SW 1271 (cell line): ENCODE measurements around the gene FAM20C.
A peak's percentile ranks its signal among the peaks of the same experiment; 100 is the strongest.
"Not testable (repeated sequence)": the region's sequence is repeated elsewhere in the genome, so short reads cannot be mapped to it uniquely, and the experiment has no call there.

ENCODE experiments used
- DNase-seq, 2 experiments: peaks; one replicate each; lab custom pipeline; 2025; lab: John Stamatoyannopoulos, UW

The FAM20C gene

GRCh38 chr7:174716-175115, 17.7 kb upstream of the FAM20C start:
- DNase-seq, result no peak

GRCh38 chr7:175955-176354, 16.4 kb upstream of the FAM20C start:
- DNase-seq, result no peak

GRCh38 chr7:176381-176780, 16.0 kb upstream of the FAM20C start:
- DNase-seq, result no peak

- no peak for DNase-seq
Measured at GRCh38 chr7:176786-177459, 15.4 kb upstream of the FAM20C start.

- no peak for DNase-seq
Measured at GRCh38 chr7:178444-178843, 13.9 kb upstream of the FAM20C start.

- DNase-seq, result no peak
Measured at GRCh38 chr7:179209-179681, 13.1 kb upstream of the FAM20C start.

- DNase-seq, result no peak
Measured at GRCh38 chr7:179948-180694, 12.2 kb upstream of the FAM20C start.

- no peak for DNase-seq
Measured at GRCh38 chr7:181738-182137, 10.6 kb upstream of the FAM20C start.

GRCh38 chr7:182502-182901, 9.9 kb upstream of the FAM20C start:
- DNase-seq, result not testable (repeated sequence)

- no peak for DNase-seq
Measured at GRCh38 chr7:183496-184292, 8.7 kb upstream of the FAM20C start.

- no peak for DNase-seq
Measured at GRCh38 chr7:184294-185264, 7.8 kb upstream of the FAM20C start.

GRCh38 chr7:186516-187113, 5.8 kb upstream of the FAM20C start:
- no peak for DNase-seq

GRCh38 chr7:187227-187927, 5.0 kb upstream of the FAM20C start:
- DNase-seq, result no peak

- DNase-seq, result no peak
Measured at GRCh38 chr7:188174-188573, 4.2 kb upstream of the FAM20C start.

GRCh38 chr7:188727-189500, 3.5 kb upstream of the FAM20C start:
- no peak for DNase-seq

GRCh38 chr7:189719-190118, 2.7 kb upstream of the FAM20C start:
- no peak for DNase-seq

GRCh38 chr7:190196-190595, 2.2 kb upstream of the FAM20C start:
- no peak for DNase-seq

GRCh38 chr7:191105-191980, 1.0 kb upstream of the FAM20C start:
- peak in 1 of 2 experiments; percentile 37 for DNase-seq
